Measurements from ENCODE around the gene RNF175. TPM values are rescaled to one million over a fixed set of nuclear protein-coding genes. Genes with fewer than 3 reads are reported as not detected.
A peak's percentile ranks its signal among the peaks of the same experiment; 100 is the strongest.

RNF175 gene
- polyA plus RNA-seq, 2 donors: 0.06 to 0.12 TPM

GRCh38 chr4:153757407-153757806 lies 2.4 kb downstream of the RNF175 start:
- Histone ChIP-seq H3K4me3 (ENCODE audit: low read depth in 1 of 2, low read length in 2 of 2) (no peak overlapping the region), H3K36me3 (ENCODE audit: control insufficient read depth in 2 of 2, insufficient read depth in 2 of 2, low read length in 1 of 2) (no peaks in the 10 kb centered on the region), H3K9me3 (ENCODE audit: control insufficient read depth in 2 of 2, insufficient read depth in 1 of 2, low read depth in 1 of 2, low read length in 1 of 2) (no peaks in the 10 kb centered on the region), H3K27ac (ENCODE audit: low read depth in 2 of 2, low read length in 1 of 2) (no peak overlapping the region), H3K27me3 (ENCODE audit: control insufficient read depth in 1 of 2, insufficient read depth in 2 of 2, low read length in 2 of 2) (no peaks in the 10 kb centered on the region), H3K4me1 (ENCODE audit: control insufficient read depth in 2 of 2, insufficient read depth in 2 of 2, low read length in 1 of 2) (no peaks in the 10 kb centered on the region)
- WGBS, 2 donors: 68 to 81% methylated on average over 1 of the region's 1 CpG

GRCh38 chr4:153755186-153755585 lies 4.6 kb downstream of the RNF175 start:
- Histone ChIP-seq H3K4me1 (ENCODE audit: control insufficient read depth in 2 of 2, insufficient read depth in 2 of 2, low read length in 1 of 2) (no peaks in the 10 kb centered on the region), H3K27me3 (ENCODE audit: control insufficient read depth in 1 of 2, insufficient read depth in 2 of 2, low read length in 2 of 2) (no peaks in the 10 kb centered on the region), H3K9me3 (ENCODE audit: control insufficient read depth in 2 of 2, insufficient read depth in 1 of 2, low read depth in 1 of 2, low read length in 1 of 2) (no peaks in the 10 kb centered on the region), H3K36me3 (ENCODE audit: control insufficient read depth in 2 of 2, insufficient read depth in 2 of 2, low read length in 1 of 2) (no peaks in the 10 kb centered on the region), H3K27ac (ENCODE audit: low read depth in 2 of 2, low read length in 1 of 2) (no peak overlapping the region), H3K4me3 (ENCODE audit: low read depth in 1 of 2, low read length in 2 of 2) (no peak overlapping the region)
- WGBS, 2 donors: 73% methylated on average over 2 of the region's 2 CpGs

DNA sequence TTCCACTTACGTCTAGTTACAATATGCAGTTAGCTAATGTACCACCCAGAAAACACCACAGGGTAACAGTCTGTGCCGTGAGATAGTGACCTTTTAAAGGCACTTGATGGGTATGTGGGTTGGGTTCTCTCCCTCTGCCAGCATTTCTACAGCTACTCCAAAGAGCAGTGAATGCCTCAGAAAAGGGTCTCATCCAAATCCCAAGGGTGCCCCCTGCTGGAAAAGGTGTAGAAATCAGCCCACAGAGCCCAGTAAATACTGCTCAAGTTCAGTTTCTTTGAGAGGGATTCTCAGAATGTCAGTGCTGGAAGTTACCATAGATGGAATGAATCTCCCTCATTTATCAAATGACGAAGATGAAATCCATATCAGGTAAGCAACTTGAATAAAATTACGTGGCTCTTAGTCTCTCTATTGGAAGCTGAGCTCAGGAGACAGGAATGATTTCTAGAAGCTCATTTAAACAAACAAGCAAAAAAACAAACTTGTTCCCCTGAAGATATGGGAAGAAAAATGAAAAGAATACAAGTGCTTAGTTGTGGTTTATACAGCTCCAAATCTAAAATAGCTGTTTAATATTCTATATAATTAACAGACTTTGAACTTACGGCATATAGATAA lies 9.5 kb downstream of the RNF175 start:
- WGBS, 2 donors: 35 to 36% methylated on average over 5 of the region's 5 CpGs
- H3K36me3 ChIP-seq (ENCODE audit: control insufficient read depth in 2 of 2, insufficient read depth in 2 of 2, low read length in 1 of 2): no peaks in the 10 kb centered on the region
- H3K27ac ChIP-seq (ENCODE audit: low read depth in 2 of 2, low read length in 1 of 2): no peak overlapping the region
- H3K9me3 ChIP-seq (ENCODE audit: control insufficient read depth in 2 of 2, insufficient read depth in 1 of 2, low read depth in 1 of 2, low read length in 1 of 2): no peaks in the 10 kb centered on the region
- H3K27me3 ChIP-seq (ENCODE audit: control insufficient read depth in 1 of 2, insufficient read depth in 2 of 2, low read length in 2 of 2): no peaks in the 10 kb centered on the region
- no peaks in the 10 kb centered on the region for H3K4me1 ChIP-seq (ENCODE audit: control insufficient read depth in 2 of 2, insufficient read depth in 2 of 2, low read length in 1 of 2)
- no peak overlapping the region for H3K4me3 ChIP-seq (ENCODE audit: low read depth in 1 of 2, low read length in 2 of 2)

DNA sequence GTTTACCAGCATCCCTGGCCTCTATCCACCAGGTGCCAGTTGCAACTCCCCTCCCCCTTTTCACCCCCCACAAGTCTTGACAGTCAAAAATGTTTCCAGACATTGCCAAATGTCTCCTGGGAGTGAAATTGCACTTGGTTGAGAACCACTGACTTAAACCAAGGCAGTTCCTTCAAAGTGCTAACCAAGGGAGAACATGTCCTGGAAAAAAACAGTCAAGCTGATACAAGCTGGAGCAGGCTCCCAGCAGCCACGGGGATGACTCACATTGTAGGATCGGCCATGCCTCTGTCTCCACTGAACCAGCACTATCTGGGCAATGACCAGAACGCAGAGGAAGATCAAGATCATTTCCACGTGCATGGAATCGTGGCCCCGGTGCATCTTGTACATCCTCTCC lies 11.4 kb downstream of the RNF175 start:
- peak overlapping the region; percentile 18 to 70 for H3K27ac ChIP-seq (ENCODE audit: low read depth in 2 of 2, low read length in 1 of 2)

GRCh38 chr4:153747406-153747955 lies 12.3 kb downstream of the RNF175 start:
- H3K4me1 ChIP-seq (ENCODE audit: control insufficient read depth in 2 of 2, insufficient read depth in 2 of 2, low read length in 1 of 2): no peaks in the 10 kb centered on the region

More for the DNA sequence above, 11.4 kb downstream of the RNF175 start:
- Histone ChIP-seq H3K27me3 (ENCODE audit: control insufficient read depth in 1 of 2, insufficient read depth in 2 of 2, low read length in 2 of 2) (no peaks in the 10 kb centered on the region), H3K36me3 (ENCODE audit: control insufficient read depth in 2 of 2, insufficient read depth in 2 of 2, low read length in 1 of 2) (no peaks in the 10 kb centered on the region), H3K4me1 (ENCODE audit: control insufficient read depth in 2 of 2, insufficient read depth in 2 of 2, low read length in 1 of 2) (no peaks in the 10 kb centered on the region), H3K4me3 (ENCODE audit: low read depth in 1 of 2, low read length in 2 of 2) (no peak overlapping the region), H3K9me3 (ENCODE audit: control insufficient read depth in 2 of 2, insufficient read depth in 1 of 2, low read depth in 1 of 2, low read length in 1 of 2) (no peaks in the 10 kb centered on the region)
- WGBS, 2 donors: 32 to 63% methylated on average over 6 of the region's 6 CpGs

GRCh38 chr4:153745651-153746050 lies 14.2 kb downstream of the RNF175 start:
- H3K4me1 ChIP-seq (ENCODE audit: control insufficient read depth in 2 of 2, insufficient read depth in 2 of 2, low read length in 1 of 2): no peaks in the 10 kb centered on the region
- peaks cover 0 to 4% of the 10 kb centered on the region in 2 donors for H3K9me3 ChIP-seq (ENCODE audit: control insufficient read depth in 2 of 2, insufficient read depth in 1 of 2, low read depth in 1 of 2, low read length in 1 of 2)
- no peaks in the 10 kb centered on the region for H3K36me3 ChIP-seq (ENCODE audit: control insufficient read depth in 2 of 2, insufficient read depth in 2 of 2, low read length in 1 of 2)

More at GRCh38 chr4:153747406-153747955, 12.3 kb downstream of the RNF175 start:
- Histone ChIP-seq H3K27ac (ENCODE audit: low read depth in 2 of 2, low read length in 1 of 2) (no peak overlapping the region), H3K9me3 (ENCODE audit: control insufficient read depth in 2 of 2, insufficient read depth in 1 of 2, low read depth in 1 of 2, low read length in 1 of 2) (no peaks in the 10 kb centered on the region), H3K36me3 (ENCODE audit: control insufficient read depth in 2 of 2, insufficient read depth in 2 of 2, low read length in 1 of 2) (no peaks in the 10 kb centered on the region), H3K4me3 (ENCODE audit: low read depth in 1 of 2, low read length in 2 of 2) (no peak overlapping the region), H3K27me3 (ENCODE audit: control insufficient read depth in 1 of 2, insufficient read depth in 2 of 2, low read length in 2 of 2) (no peaks in the 10 kb centered on the region)
- WGBS, 2 donors: 81 to 86% methylated on average over 4 of the region's 4 CpGs

DNA sequence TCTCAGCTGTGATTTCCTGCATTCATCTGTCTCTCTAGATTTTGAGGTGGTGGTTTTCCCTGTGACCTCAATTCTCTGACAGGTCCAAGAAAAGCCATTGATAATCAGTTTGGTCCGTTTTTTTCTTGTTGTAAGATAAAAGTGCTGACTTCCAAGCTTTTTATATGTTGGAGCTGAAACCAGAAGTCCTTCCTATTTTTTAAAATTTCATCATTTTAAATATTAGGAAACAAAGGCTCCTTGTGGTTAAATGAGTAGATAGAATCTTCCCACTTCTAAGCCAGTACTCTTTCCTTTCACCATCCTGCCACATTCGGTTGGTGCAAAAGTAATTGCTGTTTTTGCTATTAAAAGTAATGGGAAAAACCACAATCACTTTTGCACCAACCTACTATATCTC lies 18.3 kb downstream of the RNF175 start:
- Histone ChIP-seq H3K27ac (ENCODE audit: low read depth in 2 of 2, low read length in 1 of 2) (no peak overlapping the region), H3K9me3 (ENCODE audit: control insufficient read depth in 2 of 2, insufficient read depth in 1 of 2, low read depth in 1 of 2, low read length in 1 of 2) (peaks cover 0 to 4% of the 10 kb centered on the region in 2 donors), H3K4me3 (ENCODE audit: low read depth in 1 of 2, low read length in 2 of 2) (no peak overlapping the region), H3K36me3 (ENCODE audit: control insufficient read depth in 2 of 2, insufficient read depth in 2 of 2, low read length in 1 of 2) (no peaks in the 10 kb centered on the region), H3K27me3 (ENCODE audit: control insufficient read depth in 1 of 2, insufficient read depth in 2 of 2, low read length in 2 of 2) (no peaks in the 10 kb centered on the region), H3K4me1 (ENCODE audit: control insufficient read depth in 2 of 2, insufficient read depth in 2 of 2, low read length in 1 of 2) (no peaks in the 10 kb centered on the region)
- WGBS, 2 donors: 79 to 84% methylated on average over 2 of the region's 2 CpGs

More at GRCh38 chr4:153745651-153746050, 14.2 kb downstream of the RNF175 start:
- Histone ChIP-seq H3K27me3 (ENCODE audit: control insufficient read depth in 1 of 2, insufficient read depth in 2 of 2, low read length in 2 of 2) (no peaks in the 10 kb centered on the region), H3K27ac (ENCODE audit: low read depth in 2 of 2, low read length in 1 of 2) (no peak overlapping the region), H3K4me3 (ENCODE audit: low read depth in 1 of 2, low read length in 2 of 2) (no peak overlapping the region)

- no peak overlapping the region for H3K27ac ChIP-seq (ENCODE audit: low read depth in 2 of 2, low read length in 1 of 2)
- H3K36me3 ChIP-seq (ENCODE audit: control insufficient read depth in 2 of 2, insufficient read depth in 2 of 2, low read length in 1 of 2): no peaks in the 10 kb centered on the region
- no peaks in the 10 kb centered on the region for H3K4me1 ChIP-seq (ENCODE audit: control insufficient read depth in 2 of 2, insufficient read depth in 2 of 2, low read length in 1 of 2)
- peaks cover 2% of the 10 kb centered on the region in 2 donors for H3K9me3 ChIP-seq (ENCODE audit: control insufficient read depth in 2 of 2, insufficient read depth in 1 of 2, low read depth in 1 of 2, low read length in 1 of 2)
- H3K4me3 ChIP-seq (ENCODE audit: low read depth in 1 of 2, low read length in 2 of 2): no peak overlapping the region
- H3K27me3 ChIP-seq (ENCODE audit: control insufficient read depth in 1 of 2, insufficient read depth in 2 of 2, low read length in 2 of 2): peaks cover 0 to 2% of the 10 kb centered on the region in 2 donors
Measured at GRCh38 chr4:153735906-153736461, 23.8 kb downstream of the RNF175 start.

DNA sequence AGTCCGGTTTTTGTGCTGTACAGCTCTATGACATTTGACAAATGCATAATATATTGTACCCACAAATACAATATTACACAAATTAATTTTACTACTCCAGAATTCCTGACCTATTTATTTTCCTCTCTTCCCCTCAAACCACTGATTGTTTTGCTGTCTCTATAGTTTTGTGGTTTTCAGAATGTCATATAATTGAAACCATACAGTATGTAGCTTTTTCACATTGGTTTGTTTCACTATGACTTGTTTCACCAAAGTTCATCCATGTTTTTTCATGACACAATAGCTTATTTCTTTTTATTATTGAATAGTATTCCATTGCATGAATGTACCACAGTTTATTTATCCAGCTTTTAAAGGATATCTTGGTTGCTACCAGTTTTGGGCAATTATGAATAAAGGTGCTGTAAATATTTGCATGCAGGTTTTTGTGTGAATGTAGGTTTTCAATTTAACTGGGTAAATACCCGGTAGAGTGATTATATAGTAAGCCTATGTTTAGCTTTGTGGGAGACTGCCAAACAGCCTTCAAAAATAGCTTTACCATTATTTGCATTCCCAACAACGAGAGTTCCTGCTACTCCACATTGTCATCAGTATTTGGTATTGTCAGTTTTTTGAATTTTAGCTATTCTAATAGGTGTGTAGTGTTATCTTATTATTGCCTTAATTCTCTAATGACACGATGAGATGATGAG lies 25.9 kb downstream of the RNF175 start:
- 56 to 57% methylated on average over 4 of the region's 4 CpGs for WGBS, 2 donors
- no peaks in the 10 kb centered on the region for H3K36me3 ChIP-seq (ENCODE audit: control insufficient read depth in 2 of 2, insufficient read depth in 2 of 2, low read length in 1 of 2)
- H3K4me3 ChIP-seq (ENCODE audit: low read depth in 1 of 2, low read length in 2 of 2): no peak overlapping the region

More for the DNA sequence above, 25.9 kb downstream of the RNF175 start:
- peaks cover 0 to 2% of the 10 kb centered on the region in 2 donors for H3K9me3 ChIP-seq (ENCODE audit: control insufficient read depth in 2 of 2, insufficient read depth in 1 of 2, low read depth in 1 of 2, low read length in 1 of 2)
- no peak overlapping the region for H3K27ac ChIP-seq (ENCODE audit: low read depth in 2 of 2, low read length in 1 of 2)
- no peaks in the 10 kb centered on the region for H3K4me1 ChIP-seq (ENCODE audit: control insufficient read depth in 2 of 2, insufficient read depth in 2 of 2, low read length in 1 of 2)
- peaks cover 0 to 2% of the 10 kb centered on the region in 2 donors for H3K27me3 ChIP-seq (ENCODE audit: control insufficient read depth in 1 of 2, insufficient read depth in 2 of 2, low read length in 2 of 2)

Measured in esophagus (tissue), 2 donors.